WTC11 (cell line): ENCODE measurements around the gene TRIM50.

Experiments used
- STAT6 ChIP-seq: sonication (generic); formaldehyde crosslinking; conservative IDR thresholded peaks from 2 replicates; pipeline ENCODE4 v1.8.1; 2023; ENCODE audit warnings: mild to moderate bottlenecking, low read depth, missing genetic modification reagents, moderate library complexity
- ZNF512 ChIP-seq: sonication (generic); formaldehyde crosslinking; IDR thresholded peaks from 2 replicates; pipeline ENCODE4 v1.8.1; 2022; ENCODE audit warnings: missing genetic modification reagents, borderline replicate concordance
- TF ChIP-seq, protein P1 (sequence below): sonication (generic); formaldehyde crosslinking; IDR thresholded peaks from 2 replicates; pipeline ENCODE4 v1.8.1; 2023; ENCODE audit warnings: mild to moderate bottlenecking, missing genetic modification reagents
- TF ChIP-seq, protein P2 (sequence below): fragments of 200-600 bp; IDR thresholded peaks from 2 replicates; pipeline ENCODE4 v1.8.0; 2022; ENCODE audit warnings: antibody characterized with exemption

DNA sequence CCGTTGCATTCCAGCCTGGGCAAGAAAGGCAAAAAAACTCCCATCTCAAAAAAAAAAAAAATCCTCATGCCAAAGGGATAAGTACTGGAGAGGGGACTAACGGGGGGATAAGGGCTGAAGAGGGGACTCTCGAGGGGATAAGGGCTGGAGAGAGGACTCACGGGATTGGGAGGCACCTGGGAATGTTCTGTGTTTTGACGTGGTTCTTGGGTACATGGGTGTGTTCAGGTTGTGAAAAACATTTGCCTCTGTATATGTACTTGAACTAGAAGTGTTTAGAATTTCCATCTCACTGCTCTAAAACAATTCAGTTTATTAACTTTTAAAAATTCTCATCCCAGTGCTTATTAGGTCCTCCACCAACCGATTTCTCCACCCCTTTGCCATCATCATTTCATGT lies 4.6 kb upstream of the TRIM50 start:
- TF ChIP-seq, protein P1, sequence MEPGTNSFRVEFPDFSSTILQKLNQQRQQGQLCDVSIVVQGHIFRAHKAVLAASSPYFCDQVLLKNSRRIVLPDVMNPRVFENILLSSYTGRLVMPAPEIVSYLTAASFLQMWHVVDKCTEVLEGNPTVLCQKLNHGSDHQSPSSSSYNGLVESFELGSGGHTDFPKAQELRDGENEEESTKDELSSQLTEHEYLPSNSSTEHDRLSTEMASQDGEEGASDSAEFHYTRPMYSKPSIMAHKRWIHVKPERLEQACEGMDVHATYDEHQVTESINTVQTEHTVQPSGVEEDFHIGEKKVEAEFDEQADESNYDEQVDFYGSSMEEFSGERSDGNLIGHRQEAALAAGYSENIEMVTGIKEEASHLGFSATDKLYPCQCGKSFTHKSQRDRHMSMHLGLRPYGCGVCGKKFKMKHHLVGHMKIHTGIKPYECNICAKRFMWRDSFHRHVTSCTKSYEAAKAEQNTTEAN (CRISPR knock-in tag): no peak
- TF ChIP-seq, protein P2, sequence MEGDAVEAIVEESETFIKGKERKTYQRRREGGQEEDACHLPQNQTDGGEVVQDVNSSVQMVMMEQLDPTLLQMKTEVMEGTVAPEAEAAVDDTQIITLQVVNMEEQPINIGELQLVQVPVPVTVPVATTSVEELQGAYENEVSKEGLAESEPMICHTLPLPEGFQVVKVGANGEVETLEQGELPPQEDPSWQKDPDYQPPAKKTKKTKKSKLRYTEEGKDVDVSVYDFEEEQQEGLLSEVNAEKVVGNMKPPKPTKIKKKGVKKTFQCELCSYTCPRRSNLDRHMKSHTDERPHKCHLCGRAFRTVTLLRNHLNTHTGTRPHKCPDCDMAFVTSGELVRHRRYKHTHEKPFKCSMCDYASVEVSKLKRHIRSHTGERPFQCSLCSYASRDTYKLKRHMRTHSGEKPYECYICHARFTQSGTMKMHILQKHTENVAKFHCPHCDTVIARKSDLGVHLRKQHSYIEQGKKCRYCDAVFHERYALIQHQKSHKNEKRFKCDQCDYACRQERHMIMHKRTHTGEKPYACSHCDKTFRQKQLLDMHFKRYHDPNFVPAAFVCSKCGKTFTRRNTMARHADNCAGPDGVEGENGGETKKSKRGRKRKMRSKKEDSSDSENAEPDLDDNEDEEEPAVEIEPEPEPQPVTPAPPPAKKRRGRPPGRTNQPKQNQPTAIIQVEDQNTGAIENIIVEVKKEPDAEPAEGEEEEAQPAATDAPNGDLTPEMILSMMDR: no peak
- TF ChIP-seq ZNF512 (CRISPR knock-in tag) (no peak), STAT6 (CRISPR knock-in tag) (no peak)
